ENCODE measurements around the gene ELOVL6. TPM values are rescaled to one million over a fixed set of nuclear protein-coding genes. Genes with fewer than 3 reads are reported as not detected.

The ELOVL6 gene
- total and polyA plus RNA-seq, 2 of the 4 experiments (the other 2 are of a cell fraction), result 17.9 to 19.0 TPM

DNA sequence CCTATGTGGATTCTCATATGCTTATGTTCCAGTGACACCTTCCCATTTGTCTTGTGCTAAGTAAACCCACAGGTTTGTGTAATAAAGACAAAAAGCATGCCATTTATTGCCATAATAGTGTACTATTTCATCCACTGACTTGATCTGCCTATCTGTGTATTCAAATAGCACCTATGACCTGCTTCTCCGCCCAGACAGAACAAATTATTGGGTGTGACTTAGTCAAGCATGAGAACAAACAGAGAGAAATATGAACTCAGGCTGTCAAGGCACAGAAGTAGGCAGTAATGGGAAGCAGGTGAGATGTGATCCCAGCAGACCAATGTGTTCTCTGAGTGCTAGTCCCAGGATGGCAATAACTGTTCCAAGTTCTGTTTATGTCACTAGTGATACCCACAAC is 25.4 kb downstream of the ELOVL6 start:
- H2AFZ ChIP-seq (replicated peaks; ENCODE audit: low read length, poor library complexity), result no peak overlapping the region
- dilution Hi-C loops (cut with HindIII; ENCODE audit: low sequenced_read_pairs, unreplicated experiment), result no loop called here
- H3K79me1 ChIP-seq (ENCODE audit: low read depth in 1 of 2, low read length in 2 of 2), result peaks cover 6 to 8% of the 10 kb centered on the region in 2 experiments; a peak in 3 of 4 replicates
- H3K27me3 ChIP-seq (ENCODE audit: control insufficient read depth, insufficient read depth, low read length), result no peaks in the 10 kb centered on the region
- H3K4ac ChIP-seq (ENCODE audit: low read depth, low read length), result no peak overlapping the region
- BruUV-seq (replicated peaks), result no TSS peak
- H2BK120ac ChIP-seq (ENCODE audit: low read depth, low read length), result no peak overlapping the region
- H3K36me3 ChIP-seq (ENCODE audit: control insufficient read depth, insufficient read depth, low read length), result peaks cover 2% of the 10 kb centered on the region; the same call in 1 of the 2 replicates
- H3K9me1 ChIP-seq (ENCODE audit: insufficient read depth, low read length), result peaks cover 3% of the 10 kb centered on the region; the same call in 1 of the 2 replicates
- H2BK5ac ChIP-seq (ENCODE audit: low read depth, low read length, poor library complexity, severe bottlenecking), result no peak overlapping the region
- H3K9ac ChIP-seq (ENCODE audit: low read depth, low read length), result no peak overlapping the region
- H4K20me1 ChIP-seq (ENCODE audit: insufficient read depth, low read length), result no peaks in the 10 kb centered on the region
- ATAC-seq (ENCODE audit: low read depth) (no peak), DNase-seq (no peak)
- H3K4me3 ChIP-seq (ENCODE audit: insufficient read depth, low read depth, low read length), result no peak overlapping the region
- in situ Hi-C loops (cut with MboI; ENCODE audit: low sequenced_read_pairs), result no loop called here
- no peak overlapping the region for H4K91ac ChIP-seq (ENCODE audit: insufficient read depth, low read depth, low read length)
- no peak overlapping the region for H3K18ac ChIP-seq (ENCODE audit: low read depth, low read length)
- H3K4me2 ChIP-seq (ENCODE audit: low read depth, low read length), result no peak overlapping the region
- no peaks in the 10 kb centered on the region for H3K4me1 ChIP-seq (ENCODE audit: control insufficient read depth, insufficient read depth, low read length)
- no peak overlapping the region for H3K14ac ChIP-seq (replicated peaks; ENCODE audit: low read depth, low read length)
- ChIA-PET POLR2A (ENCODE audit: unreplicated experiment) (no interaction called here), CTCF (no interaction called here)
- H4K8ac ChIP-seq (ENCODE audit: low read depth in 2 of 2, low read length in 2 of 2), result no peak overlapping the region
- H2AK5ac ChIP-seq (ENCODE audit: low read depth, low read length), result no peak overlapping the region
- no peak overlapping the region for H2BK15ac ChIP-seq (ENCODE audit: low read depth, low read length)
- no peak overlapping the region for H3K27ac ChIP-seq (ENCODE audit: insufficient read depth, low read length)
- H2AK9ac ChIP-seq (replicated peaks; ENCODE audit: low read depth, low read length, poor library complexity), result no peak overlapping the region
- H2BK20ac ChIP-seq (ENCODE audit: low read depth, low read length), result no peak overlapping the region
- intact Hi-C loops (cut with micrococcal nuclease), result no loop called here
- H3K56ac ChIP-seq (ENCODE audit: extremely low read depth, insufficient read depth, low read length), result no peak overlapping the region
- TF ChIP-seq, protein P1, sequence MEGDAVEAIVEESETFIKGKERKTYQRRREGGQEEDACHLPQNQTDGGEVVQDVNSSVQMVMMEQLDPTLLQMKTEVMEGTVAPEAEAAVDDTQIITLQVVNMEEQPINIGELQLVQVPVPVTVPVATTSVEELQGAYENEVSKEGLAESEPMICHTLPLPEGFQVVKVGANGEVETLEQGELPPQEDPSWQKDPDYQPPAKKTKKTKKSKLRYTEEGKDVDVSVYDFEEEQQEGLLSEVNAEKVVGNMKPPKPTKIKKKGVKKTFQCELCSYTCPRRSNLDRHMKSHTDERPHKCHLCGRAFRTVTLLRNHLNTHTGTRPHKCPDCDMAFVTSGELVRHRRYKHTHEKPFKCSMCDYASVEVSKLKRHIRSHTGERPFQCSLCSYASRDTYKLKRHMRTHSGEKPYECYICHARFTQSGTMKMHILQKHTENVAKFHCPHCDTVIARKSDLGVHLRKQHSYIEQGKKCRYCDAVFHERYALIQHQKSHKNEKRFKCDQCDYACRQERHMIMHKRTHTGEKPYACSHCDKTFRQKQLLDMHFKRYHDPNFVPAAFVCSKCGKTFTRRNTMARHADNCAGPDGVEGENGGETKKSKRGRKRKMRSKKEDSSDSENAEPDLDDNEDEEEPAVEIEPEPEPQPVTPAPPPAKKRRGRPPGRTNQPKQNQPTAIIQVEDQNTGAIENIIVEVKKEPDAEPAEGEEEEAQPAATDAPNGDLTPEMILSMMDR (conservative IDR thresholded peaks at IDR 0.05; ENCODE audit: low read depth, low read length), result no peak
- no peak for TF ChIP-seq CHD1 (IDR thresholded peaks at IDR 0.05; ENCODE audit: low read depth, low read length)
- TF ChIP-seq, protein P2, sequence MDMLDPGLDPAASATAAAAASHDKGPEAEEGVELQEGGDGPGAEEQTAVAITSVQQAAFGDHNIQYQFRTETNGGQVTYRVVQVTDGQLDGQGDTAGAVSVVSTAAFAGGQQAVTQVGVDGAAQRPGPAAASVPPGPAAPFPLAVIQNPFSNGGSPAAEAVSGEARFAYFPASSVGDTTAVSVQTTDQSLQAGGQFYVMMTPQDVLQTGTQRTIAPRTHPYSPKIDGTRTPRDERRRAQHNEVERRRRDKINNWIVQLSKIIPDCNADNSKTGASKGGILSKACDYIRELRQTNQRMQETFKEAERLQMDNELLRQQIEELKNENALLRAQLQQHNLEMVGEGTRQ (IDR thresholded peaks at IDR 0.05; ENCODE audit: low read depth, low read length), result no peak
- no peak for TF ChIP-seq RAD21 (IDR thresholded peaks at IDR 0.05; ENCODE audit: low read length)
- TF ChIP-seq RFX5 (IDR thresholded peaks at IDR 0.05; ENCODE audit: low read depth, low read length), result no peak
- no peak for TF ChIP-seq BHLHE40 (IDR thresholded peaks at IDR 0.05; ENCODE audit: low read depth, low read length)
- TF ChIP-seq FOS (IDR thresholded peaks at IDR 0.05; ENCODE audit: low read depth, low read length), result no peak
- TF ChIP-seq POLR2A (IDR thresholded peaks at IDR 0.05; ENCODE audit: low read depth, low read length), result no peak
- TF ChIP-seq MAFK (IDR thresholded peaks at IDR 0.05; ENCODE audit: low read depth, low read length), result no peak
- TF ChIP-seq RCOR1 (IDR thresholded peaks at IDR 0.05; ENCODE audit: insufficient replicate concordance, low read length), result no peak
- TF ChIP-seq, protein P3, sequence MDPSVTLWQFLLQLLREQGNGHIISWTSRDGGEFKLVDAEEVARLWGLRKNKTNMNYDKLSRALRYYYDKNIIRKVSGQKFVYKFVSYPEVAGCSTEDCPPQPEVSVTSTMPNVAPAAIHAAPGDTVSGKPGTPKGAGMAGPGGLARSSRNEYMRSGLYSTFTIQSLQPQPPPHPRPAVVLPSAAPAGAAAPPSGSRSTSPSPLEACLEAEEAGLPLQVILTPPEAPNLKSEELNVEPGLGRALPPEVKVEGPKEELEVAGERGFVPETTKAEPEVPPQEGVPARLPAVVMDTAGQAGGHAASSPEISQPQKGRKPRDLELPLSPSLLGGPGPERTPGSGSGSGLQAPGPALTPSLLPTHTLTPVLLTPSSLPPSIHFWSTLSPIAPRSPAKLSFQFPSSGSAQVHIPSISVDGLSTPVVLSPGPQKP (IDR thresholded peaks at IDR 0.05; ENCODE audit: borderline replicate concordance, low read depth, low read length), result no peak
- TF ChIP-seq MXI1 (IDR thresholded peaks at IDR 0.05; ENCODE audit: borderline replicate concordance, low read depth, low read length), result no peak
- no peak for TF ChIP-seq SMC3 (IDR thresholded peaks at IDR 0.05; ENCODE audit: low read depth, low read length)
- no peak for TF ChIP-seq MAZ (IDR thresholded peaks at IDR 0.05; ENCODE audit: borderline replicate concordance, low read depth, low read length)
- TF ChIP-seq NFE2L2 (IDR thresholded peaks at IDR 0.05; ENCODE audit: low read depth, low read length), result no peak
- TF ChIP-seq CEBPB (IDR thresholded peaks at IDR 0.05; ENCODE audit: low read depth, low read length), result no peak
- H3K23ac ChIP-seq (ENCODE audit: low read depth, low read length), result no peak overlapping the region
- H4K5ac ChIP-seq (ENCODE audit: low read depth, low read length), result no peak overlapping the region
- no peaks in the 10 kb centered on the region for H3K9me3 ChIP-seq (ENCODE audit: control insufficient read depth, insufficient read depth, low read length)
- WGBS, 2 experiments (ENCODE audit: extremely low coverage in 2 of 2, insufficient read length in 1 of 2), result no CpG with 5 or more reads among the region's 1 CpG
